ENCODE results near the gene PTPRJ.
"Not testable (repeated sequence)": the region's sequence is repeated elsewhere in the genome, so short reads cannot be mapped to it uniquely, and the experiment has no call there.

DNA sequence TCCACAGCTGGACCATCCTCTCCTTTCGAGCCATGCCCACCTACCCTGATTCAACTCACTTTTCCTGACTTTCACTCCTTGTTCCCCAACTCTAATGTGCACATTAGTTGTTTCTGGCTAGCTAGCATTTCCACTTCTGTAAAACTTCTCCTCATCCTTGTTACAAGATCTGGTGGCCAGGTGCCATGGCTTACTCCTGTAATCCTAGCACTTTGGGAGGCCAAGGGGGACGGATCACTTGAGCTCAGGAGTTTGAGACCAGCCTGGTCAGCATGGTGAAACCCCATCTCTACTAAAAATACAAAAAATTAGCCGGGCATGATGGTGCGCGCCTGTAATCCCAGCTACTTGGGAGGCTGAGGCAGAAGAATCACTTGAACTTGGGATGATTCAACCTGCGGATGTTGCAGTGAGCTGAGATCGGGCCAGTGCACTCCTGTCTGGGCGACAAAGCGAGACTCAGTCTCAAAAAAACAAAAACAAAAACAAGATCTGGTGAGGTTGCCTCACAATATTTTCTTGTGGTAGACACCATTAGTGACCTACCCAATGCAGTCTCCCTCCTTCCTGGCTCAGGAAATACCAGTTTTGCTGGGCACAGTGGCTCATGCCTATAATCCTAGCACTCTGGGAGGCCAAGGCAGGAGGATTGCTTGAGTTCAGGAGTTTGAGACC lies 31.2 kb upstream of the PTPRJ start:
- TF ChIP-seq, protein P1, sequence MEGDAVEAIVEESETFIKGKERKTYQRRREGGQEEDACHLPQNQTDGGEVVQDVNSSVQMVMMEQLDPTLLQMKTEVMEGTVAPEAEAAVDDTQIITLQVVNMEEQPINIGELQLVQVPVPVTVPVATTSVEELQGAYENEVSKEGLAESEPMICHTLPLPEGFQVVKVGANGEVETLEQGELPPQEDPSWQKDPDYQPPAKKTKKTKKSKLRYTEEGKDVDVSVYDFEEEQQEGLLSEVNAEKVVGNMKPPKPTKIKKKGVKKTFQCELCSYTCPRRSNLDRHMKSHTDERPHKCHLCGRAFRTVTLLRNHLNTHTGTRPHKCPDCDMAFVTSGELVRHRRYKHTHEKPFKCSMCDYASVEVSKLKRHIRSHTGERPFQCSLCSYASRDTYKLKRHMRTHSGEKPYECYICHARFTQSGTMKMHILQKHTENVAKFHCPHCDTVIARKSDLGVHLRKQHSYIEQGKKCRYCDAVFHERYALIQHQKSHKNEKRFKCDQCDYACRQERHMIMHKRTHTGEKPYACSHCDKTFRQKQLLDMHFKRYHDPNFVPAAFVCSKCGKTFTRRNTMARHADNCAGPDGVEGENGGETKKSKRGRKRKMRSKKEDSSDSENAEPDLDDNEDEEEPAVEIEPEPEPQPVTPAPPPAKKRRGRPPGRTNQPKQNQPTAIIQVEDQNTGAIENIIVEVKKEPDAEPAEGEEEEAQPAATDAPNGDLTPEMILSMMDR (conservative IDR thresholded peaks at IDR 0.05; ENCODE audit: low read depth, low read length), result not testable (repeated sequence)
- not testable (repeated sequence) for TF ChIP-seq EZH2 (IDR thresholded peaks at IDR 0.05; ENCODE audit: low read length, unreplicated experiment)
